Measurements from ENCODE around the gene SEMA3C. TPM values are rescaled to one million over a fixed set of nuclear protein-coding genes. Genes with fewer than 3 reads are reported as not detected.
A peak's percentile ranks its signal among the peaks of the same experiment; 100 is the strongest.

The SEMA3C gene
- total RNA-seq, 1 donor from 2014 or later: 66.9 TPM

DNA sequence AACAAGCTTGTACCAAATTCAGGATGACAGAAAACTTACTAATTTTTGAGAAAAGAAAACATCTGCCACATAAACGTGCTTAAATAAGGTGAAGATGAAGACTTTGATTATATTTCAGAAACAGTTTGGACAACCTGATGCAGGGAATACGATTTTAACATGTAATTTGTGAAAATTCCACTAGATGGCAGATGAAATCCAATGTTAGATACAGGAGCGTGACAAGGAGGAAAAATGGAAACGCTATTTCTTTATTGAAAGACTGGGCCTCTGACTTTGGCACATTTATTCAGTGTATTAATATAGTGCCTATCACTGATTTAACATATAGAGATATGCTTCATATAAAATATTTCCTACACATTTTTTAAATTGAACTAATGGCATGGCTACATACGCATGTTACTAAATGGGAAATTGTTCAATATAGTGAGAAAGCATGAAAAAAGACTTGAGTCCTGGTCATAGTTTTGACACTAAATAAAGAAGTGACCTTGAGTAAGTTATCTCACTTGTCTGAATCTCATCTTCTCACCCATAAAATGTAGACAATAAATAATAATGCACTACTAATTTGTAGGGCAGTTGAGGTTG is 219.7 kb downstream of the SEMA3C start:
- ATAC-seq (ENCODE audit: poor library complexity) (peak; percentile 87), DNase-seq (no peak)
- intact Hi-C loops (cut with DNase I): loop anchor here (5.0 kb wide), 1 partner anchor 773 kb away; no protein-coding TSS in a partner anchor
